ENCODE results near the gene REV3L.

Gene REV3L

GRCh38 chr6:111417181-111417585 lies 65.8 kb downstream of the REV3L start:
- no peaks in the 10 kb centered on the region for H3K27me3 ChIP-seq (replicated peaks)
- no peak for TF ChIP-seq CTCF (IDR thresholded peaks at IDR 0.05; ENCODE audit: low read depth, low read length, missing control alignments)
- H3K27ac ChIP-seq, result no peak overlapping the region
- H3K4me3 ChIP-seq (ENCODE audit: low read depth, low read length), result no peak overlapping the region
- no peaks in the 10 kb centered on the region for H3K36me3 ChIP-seq (replicated peaks)
- in situ Hi-C loops (cut with HindIII; ENCODE audit: low pct_ligation_motif_present, low sequenced_read_pairs), result no loop called here
- no peak for DNase-seq

- no peak for DNase-seq
- no peak overlapping the region for H3K27ac ChIP-seq
- in situ Hi-C loops (cut with HindIII; ENCODE audit: low pct_ligation_motif_present, low sequenced_read_pairs), result no loop called here
- no peaks in the 10 kb centered on the region for H3K27me3 ChIP-seq (replicated peaks)
- no peaks in the 10 kb centered on the region for H3K36me3 ChIP-seq (replicated peaks)
- TF ChIP-seq CTCF (IDR thresholded peaks at IDR 0.05; ENCODE audit: low read depth, low read length, missing control alignments), result no peak
- no peak overlapping the region for H3K4me3 ChIP-seq (ENCODE audit: low read depth, low read length)
These were observed 66.5 kb downstream of the REV3L start for GRCh38 chr6:111416529-111416928.

DNA sequence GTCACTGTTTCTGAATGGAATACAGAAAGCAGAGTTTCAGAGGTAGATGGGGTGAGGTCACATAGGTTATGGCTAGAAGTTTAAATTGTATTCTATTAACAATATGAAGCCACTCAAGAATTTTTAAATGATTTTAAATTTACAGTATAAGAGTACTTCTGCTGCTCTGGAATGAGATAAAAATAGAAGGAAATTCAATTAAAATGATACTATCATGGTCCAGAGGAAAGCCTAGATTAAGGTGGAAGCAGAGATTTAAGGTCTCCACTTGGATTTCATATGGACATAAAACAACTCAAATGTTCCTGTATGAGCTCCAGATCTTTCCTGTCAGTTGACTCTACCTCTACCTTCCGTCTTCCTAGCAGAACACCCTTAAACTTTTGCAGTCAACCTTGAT lies 68.6 kb downstream of the REV3L start:
- no peak for DNase-seq
- in situ Hi-C loops (cut with HindIII; ENCODE audit: low pct_ligation_motif_present, low sequenced_read_pairs), result no loop called here

GRCh38 chr6:111411978-111412566 lies 70.9 kb downstream of the REV3L start:
- no peak for TF ChIP-seq CTCF (IDR thresholded peaks at IDR 0.05; ENCODE audit: low read depth, low read length, missing control alignments)
- DNase-seq, result no peak
- Histone ChIP-seq H3K36me3 (replicated peaks) (no peaks in the 10 kb centered on the region), H3K27me3 (replicated peaks) (no peaks in the 10 kb centered on the region), H3K4me3 (ENCODE audit: low read depth, low read length) (no peak overlapping the region), H3K27ac (no peak overlapping the region)
- in situ Hi-C loops (cut with HindIII; ENCODE audit: low pct_ligation_motif_present, low sequenced_read_pairs), result no loop called here

More for the DNA sequence above, 68.6 kb downstream of the REV3L start:
- no peak overlapping the region for H3K4me3 ChIP-seq (ENCODE audit: low read depth, low read length)
- no peak for TF ChIP-seq CTCF (IDR thresholded peaks at IDR 0.05; ENCODE audit: low read depth, low read length, missing control alignments)
- no peak overlapping the region for H3K27ac ChIP-seq
- no peaks in the 10 kb centered on the region for H3K27me3 ChIP-seq (replicated peaks)
- H3K36me3 ChIP-seq (replicated peaks), result no peaks in the 10 kb centered on the region

DNA sequence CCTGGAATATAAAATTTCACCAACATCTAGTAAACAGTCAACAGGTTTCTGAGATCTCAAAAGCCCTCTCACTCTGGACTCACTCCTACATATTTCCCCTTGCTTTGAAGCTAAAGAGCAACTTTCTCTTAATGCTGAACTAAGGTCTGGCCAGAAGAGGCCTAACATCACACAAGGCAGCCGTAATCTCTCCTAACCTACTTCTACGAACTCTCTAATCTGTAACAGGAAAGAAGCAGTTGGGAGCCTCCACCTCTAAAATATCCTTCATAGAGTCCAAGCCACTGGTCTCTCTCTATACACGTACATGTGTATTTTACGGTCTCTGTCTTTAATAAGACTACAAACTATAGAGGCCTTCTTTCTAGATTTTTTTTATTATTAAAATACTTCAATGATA lies 72.0 kb downstream of the REV3L start:
- in situ Hi-C loops (cut with HindIII; ENCODE audit: low pct_ligation_motif_present, low sequenced_read_pairs), result no loop called here
- H3K36me3 ChIP-seq (replicated peaks), result no peaks in the 10 kb centered on the region
- no peaks in the 10 kb centered on the region for H3K27me3 ChIP-seq (replicated peaks)
- H3K27ac ChIP-seq, result no peak overlapping the region
- no peak overlapping the region for H3K4me3 ChIP-seq (ENCODE audit: low read depth, low read length)
- TF ChIP-seq CTCF (IDR thresholded peaks at IDR 0.05; ENCODE audit: low read depth, low read length, missing control alignments), result no peak
- no peak for DNase-seq

DNA sequence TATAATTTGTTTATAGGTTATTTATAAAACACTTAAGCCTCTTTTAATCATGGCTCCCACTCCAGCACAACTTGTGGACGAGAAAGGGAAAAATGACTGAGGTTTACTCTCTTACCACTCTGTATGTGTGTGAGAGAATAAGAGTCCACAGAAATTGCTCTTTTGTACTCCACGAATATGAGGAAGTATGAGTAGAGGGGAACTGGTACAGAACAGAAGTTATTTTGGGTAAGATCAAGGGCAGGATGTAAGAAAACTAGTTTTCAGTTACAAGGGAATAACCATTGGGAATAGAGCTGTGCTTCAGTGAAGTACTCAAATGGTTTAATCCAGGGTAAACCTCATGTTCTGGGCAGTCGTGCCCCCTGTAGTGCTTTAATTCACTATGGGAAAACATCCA lies 72.6 kb downstream of the REV3L start:
- in situ Hi-C loops (cut with HindIII; ENCODE audit: low pct_ligation_motif_present, low sequenced_read_pairs), result no loop called here
- Histone ChIP-seq H3K36me3 (replicated peaks) (no peaks in the 10 kb centered on the region), H3K27ac (no peak overlapping the region), H3K4me3 (ENCODE audit: low read depth, low read length) (no peak overlapping the region), H3K27me3 (replicated peaks) (no peaks in the 10 kb centered on the region)
- DNase-seq, result no peak
- no peak for TF ChIP-seq CTCF (IDR thresholded peaks at IDR 0.05; ENCODE audit: low read depth, low read length, missing control alignments)
